Measurements from ENCODE around the gene OR56B4.

Gene OR56B4

DNA sequence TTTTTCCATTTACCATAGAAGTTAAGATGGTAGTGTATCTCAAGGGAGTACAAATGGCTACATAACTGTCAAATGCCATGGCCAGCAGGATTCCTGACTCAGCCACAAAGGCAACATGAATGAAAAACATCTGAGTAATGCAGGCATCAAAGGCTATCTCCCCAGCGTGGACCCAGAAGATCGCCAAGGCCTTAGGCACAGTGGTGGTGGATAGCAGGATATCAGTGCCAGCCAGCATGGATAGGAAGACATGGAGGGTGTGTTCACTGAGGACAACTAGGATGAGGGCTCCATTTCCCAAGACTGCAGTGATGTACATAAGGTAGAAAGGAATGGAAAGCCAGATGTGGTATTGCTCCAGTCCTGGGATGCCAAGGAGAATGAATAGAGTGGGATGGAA is 44.6 kb downstream of the OR56B4 start:
- no peak for DNase-seq

DNA sequence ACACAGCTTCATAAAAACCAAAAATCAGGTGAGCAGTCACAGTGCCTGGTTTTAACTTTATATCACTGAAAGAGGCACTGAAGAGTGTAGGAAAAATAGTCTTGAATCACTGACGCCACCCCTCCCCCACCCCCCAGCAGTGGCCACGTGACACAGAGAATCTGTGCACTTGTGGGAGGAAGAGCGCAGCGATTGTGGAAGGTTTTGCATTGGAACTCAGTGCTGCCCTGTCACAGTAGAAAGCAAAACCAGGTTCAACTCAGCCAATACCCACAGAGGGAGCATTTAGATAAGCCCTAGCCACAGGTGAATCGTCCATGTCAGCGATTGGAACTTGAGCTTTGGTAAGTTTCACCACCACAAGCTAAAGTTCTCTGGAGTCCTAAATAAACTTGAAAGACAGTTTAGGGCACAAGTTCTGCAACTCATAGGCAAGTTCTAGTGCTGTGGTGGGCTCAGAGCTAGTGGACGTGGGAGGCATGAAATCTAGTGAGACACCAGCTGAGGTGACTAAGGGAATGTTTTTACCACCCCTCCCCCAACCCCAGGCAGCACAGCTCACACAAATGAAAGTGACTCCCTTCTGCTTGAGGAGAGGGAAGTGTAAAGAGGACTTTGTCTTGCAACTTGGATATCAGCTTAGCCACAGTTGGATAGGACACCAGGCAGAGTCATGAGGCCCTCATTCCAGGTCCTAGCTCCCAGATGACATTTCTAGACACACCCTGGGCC is 49.3 kb downstream of the OR56B4 start:
- no peak for DNase-seq

Measured in NCI-H1436 treated with DMSO at 0.1 percent for 48 hours (cell line).